ENCODE results near the gene SLC36A3.
"Not testable (repeated sequence)": the region's sequence is repeated elsewhere in the genome, so short reads cannot be mapped to it uniquely, and the experiment has no call there.

SLC36A3 gene

DNA sequence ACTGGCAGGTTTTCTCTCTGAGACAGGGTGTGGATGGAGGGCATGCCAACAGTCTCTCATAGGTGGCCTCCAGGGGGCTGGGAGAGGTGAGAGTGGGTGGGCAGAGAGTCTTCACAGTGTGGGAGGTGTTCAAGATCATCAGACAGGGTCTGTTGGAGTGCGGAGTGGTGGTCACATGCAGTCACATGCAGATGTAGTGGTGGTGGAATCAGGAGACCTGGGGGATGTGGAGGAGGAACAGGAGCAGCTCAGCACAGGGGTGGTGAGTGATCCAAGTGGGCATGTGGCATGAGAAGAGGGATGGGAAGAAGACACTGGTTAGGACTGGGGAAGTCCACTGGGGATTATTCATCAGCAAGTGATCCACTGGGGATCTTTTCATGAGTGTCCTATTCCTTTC is 44.8 kb downstream of the SLC36A3 start:
- ATAC-seq: peak; percentile 21
- DNase-seq: no peak

GRCh38 chr5:151258201-151258611 is 45.4 kb downstream of the SLC36A3 start:
- ATAC-seq: no peak
- DNase-seq: no peak

DNA sequence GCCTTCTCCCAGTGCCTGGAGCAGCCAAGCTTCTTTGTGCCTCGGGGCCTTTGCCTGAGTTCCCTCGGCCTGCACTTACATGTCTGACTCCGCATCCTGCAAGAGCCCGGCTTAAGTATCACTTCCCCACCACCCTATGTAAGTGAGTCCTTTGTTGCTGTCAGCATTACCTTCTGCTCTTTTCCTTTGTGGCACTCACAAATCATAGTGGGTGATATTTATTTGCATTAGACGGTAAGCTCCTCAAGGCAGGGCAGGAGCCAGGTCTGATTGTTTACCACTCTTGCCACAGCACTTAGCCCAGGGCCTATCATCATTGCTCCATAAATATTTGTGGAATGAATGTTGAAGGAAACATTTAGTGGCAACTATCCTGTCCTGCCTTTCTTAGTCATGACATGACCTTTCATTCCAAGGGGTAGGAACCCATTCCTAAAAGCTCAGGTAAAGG is 45.8 kb downstream of the SLC36A3 start:
- DNase-seq: no peak
- no peak for ATAC-seq

DNA sequence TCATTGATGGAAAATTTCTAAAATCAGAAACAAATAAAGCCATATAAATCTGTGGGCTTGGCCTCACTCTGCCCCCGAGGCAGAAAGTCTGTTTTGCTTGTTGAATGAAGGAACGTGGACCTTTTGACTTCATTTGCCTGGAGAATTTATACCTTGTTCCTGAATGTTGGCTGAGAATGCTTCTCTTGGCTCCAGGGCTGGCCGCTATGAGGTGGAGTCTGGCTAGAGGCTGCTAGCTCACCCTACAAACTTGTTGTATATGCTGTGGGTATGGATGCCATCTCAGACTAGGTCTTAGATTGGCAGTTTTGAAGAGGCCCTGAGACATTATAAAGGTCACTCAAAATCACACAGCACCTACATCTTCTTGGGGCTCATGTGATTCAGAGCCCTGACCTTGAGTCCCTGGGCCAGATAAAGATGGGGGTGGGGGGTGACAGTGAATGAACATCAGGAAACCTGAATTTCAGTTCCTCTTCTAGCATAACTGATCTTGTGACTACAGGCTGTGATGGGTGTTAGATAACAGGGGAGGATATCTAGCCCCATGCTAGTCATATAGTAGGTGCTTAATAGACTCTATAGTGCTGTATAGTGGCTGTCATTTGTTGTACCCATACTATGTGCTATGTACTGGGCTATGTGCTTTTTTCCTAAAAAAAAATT is 47.8 kb downstream of the SLC36A3 start:
- DNase-seq: no peak
- ATAC-seq: no peak

GRCh38 chr5:151254990-151255389 is 48.6 kb downstream of the SLC36A3 start:
- not testable (repeated sequence) for DNase-seq, ATAC-seq

DNA sequence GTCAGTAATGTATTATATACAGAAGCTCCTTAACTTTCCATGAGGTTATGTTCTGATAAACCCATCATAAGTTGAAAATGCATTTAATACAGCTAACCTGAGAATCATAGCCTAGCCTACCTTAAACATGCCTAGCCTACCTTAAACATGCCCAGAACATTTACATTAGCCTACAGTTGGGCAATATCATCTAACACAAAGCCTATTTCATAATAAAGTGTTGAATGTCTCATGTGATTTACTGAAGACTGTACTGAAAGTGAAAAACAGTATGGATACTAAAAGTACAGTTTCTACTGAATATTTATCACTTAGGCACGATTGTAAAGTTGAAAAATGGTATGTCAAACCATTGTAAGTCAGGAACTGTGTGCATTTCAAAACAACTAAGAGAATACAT is 49.0 kb downstream of the SLC36A3 start:
- ATAC-seq (no peak), DNase-seq (no peak)

DNA sequence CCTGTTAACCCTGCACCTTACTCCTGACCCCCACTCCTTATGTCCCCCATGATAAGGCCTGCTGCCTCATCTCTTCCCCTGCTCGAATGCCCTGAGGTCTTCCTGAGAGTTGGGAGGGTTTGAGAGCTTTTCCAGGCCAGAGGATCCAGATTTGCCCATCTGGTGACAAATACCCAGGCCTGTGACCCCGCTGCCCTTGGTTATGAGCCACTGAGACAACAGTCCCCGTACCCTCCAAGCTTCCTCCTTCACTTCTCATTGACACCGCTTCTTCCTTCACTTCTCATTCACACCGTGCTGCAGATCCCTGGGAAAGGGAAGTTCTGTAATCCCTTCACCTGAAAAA is 50.0 kb downstream of the SLC36A3 start:
- no peak for ATAC-seq
- DNase-seq: no peak

DNA sequence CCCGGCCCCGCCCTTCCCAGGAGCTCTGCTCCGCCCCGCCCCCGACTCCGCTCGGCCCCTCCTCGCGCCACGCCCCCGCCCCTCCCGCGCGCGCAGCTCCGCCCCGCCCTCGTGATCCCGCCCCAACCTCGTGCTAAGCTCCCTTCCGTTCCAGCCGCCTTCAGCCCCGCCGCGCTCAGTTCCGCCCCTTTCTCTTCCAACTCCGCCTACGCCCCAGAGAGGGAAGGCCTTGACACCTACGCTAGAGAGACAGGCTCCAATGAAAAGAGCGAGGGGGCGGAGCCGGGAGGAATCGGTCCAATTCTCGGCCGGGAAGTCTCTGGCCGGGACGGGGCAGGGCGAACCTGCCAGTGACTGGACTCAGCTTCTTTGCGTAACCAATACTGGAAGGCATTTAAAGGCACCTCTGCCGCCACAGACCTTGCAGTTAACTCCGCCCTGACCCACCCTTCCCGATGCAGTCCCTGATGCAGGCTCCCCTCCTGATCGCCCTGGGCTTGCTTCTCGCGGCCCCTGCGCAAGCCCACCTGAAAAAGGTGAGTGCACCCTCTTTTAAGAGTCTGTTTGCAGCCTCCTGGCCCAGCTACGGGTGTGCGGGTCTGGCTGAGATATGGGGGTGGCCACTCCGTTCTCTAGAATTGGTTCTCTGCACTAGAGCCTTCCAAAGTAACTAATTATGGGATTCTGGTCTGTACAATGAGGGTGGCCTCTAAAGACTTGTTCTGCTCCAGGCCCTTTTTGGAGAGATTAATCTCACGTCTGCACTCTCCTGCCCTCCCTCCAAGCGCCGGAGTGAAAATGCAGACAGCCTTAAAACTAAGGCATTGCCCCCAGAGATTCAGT is 50.6 kb downstream of the SLC36A3 start, which contains the start of gene GM2A:
GM2A (plus strand) TSS at position 424 of the 843 bp plus-strand sequence; CDS start at position 456, 32 bp downstream.
- peak; percentile 91 for ATAC-seq
- DNase-seq: peak; percentile 98

DNA sequence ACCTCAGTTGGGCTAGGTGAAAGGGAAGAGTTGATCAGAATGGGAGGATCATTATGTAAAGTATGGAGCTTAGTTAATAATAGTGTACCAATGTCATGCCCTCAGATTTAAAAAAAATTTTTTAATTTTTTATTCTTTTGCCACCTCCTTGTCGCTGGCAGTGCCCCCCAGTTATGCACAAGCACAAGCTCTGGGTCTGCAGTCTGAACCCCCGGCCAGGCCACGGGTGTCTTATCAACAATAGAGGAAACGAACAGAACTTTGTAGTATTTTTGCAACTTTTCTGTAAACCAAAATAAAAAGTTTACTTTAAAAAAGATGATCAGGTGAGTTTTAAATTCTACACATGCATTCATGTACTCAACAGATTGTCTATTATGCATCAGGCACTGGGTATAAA is 51.9 kb downstream of the SLC36A3 start:
- ATAC-seq (no peak), DNase-seq (no peak)

DNA sequence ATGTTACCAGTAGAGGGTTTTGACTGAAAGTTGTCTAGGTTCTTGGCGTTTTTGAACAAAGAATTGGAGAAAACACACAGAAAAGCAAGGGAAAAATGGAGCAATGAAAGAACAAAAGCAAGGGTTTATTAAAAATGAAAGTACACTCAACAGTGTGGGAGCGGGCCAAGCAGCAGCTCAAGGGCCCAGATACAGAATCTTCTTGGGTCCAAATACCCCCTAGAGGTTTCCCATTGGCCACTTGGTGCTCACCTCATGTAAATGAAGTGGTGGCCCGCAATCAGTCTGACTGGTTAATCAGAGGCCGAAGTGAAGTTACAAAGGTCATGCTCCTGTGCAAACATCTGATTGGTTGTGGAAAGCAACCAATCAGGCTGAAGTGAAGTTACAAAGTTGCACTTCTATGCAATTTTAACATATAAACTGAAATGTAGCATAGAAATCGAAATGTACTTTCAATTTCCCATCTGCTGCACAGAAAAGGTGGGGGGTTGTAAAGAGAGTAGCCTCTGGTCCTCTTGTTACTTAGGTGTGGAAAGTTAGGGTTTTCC is 52.5 kb downstream of the SLC36A3 start:
- DNase-seq: peak; percentile 51
- ATAC-seq: no peak

DNA sequence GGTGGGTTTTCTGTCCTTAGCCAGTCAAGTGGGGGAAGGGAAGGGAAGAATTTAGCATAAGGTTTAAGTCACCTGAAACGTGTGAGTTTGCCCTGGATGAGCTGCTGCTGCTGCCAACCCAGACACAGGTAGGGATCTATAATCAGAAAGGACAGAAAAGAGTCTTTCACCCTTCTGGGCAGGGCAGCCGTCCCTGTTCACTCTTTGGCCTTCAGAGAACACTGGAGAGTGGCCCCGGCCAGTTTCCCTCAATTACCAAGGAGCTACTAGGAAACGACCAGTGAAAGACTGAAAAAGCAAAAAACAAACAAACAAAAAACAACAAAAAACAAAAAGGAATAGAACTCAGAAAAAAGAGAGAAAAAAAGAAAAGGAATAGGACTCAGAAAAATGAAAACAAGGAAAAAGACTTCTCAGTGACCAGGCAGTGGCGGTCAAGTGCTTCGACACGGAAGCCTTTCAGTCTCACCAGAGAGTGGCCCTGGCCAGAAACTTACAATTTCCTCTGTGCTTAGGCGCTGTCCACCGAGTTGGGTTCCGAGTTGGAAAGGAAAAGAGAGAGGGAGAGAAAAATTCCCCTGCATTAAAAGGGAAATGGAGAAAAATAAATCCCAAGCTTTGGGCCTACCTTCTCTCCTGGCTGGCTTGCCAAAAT is 53.1 kb downstream of the SLC36A3 start:
- DNase-seq: no peak
- no peak for ATAC-seq

DNA sequence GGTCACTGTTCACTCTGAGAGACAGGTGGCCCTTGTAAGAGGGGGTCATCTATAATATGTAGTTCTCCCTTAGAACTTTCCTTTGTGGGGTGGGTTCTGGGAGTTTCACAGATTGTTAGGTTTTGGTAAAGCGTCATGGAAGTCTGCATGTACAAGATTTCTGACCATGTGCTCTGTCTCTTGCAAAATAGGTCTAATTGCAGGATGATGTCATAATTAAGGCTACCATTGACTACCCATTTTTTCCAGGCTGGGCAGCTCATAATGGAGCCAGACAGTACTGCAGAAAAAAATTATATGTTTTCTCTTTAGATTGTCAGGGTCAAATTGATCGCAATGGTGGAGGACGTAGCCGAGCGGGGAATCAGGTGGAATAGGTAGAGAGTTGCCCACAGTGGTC is 54.3 kb downstream of the SLC36A3 start:
- ATAC-seq (no peak), DNase-seq (no peak)

- DNase-seq (no peak), ATAC-seq (no peak)
These were observed 54.9 kb downstream of the SLC36A3 start for GRCh38 chr5:151248651-151249050.

GRCh38 chr5:151245680-151246219 is 57.8 kb downstream of the SLC36A3 start:
- ATAC-seq: no peak
- DNase-seq: no peak

DNA sequence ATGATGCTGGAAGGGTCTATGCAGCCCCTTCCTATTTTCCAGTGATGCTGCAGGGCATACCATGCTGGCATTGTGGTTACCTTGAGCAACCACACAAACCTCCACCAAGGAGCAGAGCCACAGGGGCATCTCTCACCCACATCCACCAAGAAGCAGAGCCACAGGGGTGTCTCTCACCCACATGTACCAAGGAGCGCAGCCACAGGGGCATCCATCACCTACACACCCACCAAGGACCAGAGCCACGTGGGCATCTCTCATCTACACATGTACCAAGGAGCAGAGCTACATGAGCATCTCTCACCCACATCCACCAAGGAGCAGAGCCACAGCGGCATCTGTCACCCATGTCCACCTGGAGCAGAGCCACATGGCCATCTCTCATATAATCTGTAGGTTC is 59.4 kb downstream of the SLC36A3 start:
- ATAC-seq: no peak
- no peak for DNase-seq

DNA sequence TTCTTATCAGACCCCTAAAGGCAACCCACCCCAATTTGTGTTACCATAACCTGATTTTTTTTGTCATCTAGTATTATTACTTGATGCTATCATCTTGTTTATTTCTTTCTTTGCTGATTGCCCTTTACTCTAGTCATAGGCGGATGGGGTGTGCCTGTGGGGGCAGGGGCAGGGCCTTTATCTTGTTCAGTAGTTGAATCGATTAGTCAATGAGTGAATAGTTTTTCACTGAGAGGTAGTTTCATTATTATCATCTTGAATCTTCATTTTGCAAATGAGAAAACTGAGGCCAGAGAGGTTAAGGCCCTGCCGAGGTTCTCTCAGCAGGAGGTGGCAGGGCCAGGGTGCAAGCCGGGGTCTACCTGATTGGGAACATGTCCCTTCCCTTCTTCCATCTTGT is 60.0 kb downstream of the SLC36A3 start:
- peak; percentile 45 for ATAC-seq
- no peak for DNase-seq

- ATAC-seq: no peak
- no peak for DNase-seq
These were observed 60.4 kb downstream of the SLC36A3 start for GRCh38 chr5:151243127-151243526.

GRCh38 chr5:151240924-151241635 is 62.5 kb downstream of the SLC36A3 start:
- DNase-seq (no peak), ATAC-seq (no peak)

DNA sequence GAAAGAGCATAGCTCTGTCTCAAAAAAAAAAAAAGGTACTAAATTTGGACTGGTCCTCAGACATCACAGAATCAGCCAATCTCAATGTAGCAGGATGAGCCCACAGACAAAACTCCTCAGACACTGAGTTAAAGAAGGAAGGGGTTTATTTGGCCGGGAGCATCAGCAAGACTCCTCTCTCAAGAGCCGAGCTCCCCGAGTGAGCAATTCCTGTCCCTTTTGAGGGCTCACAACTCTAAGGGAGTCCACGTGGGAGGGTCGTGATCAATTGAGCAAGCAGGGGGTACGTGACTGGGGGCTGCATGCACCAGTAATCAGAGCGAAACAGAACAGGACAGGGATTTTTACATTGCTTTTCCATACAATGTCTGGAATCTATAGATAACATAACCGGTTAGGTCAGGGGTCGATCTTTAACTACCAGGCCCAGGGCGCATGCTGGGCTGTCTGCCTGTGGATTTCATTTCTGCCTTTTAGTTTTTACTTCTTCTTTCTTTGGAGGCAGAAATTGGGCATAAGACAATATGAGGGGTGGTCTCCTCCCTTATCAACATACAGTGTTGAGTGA is 63.2 kb downstream of the SLC36A3 start:
- DNase-seq, ATAC-seq: not testable (repeated sequence)

DNA sequence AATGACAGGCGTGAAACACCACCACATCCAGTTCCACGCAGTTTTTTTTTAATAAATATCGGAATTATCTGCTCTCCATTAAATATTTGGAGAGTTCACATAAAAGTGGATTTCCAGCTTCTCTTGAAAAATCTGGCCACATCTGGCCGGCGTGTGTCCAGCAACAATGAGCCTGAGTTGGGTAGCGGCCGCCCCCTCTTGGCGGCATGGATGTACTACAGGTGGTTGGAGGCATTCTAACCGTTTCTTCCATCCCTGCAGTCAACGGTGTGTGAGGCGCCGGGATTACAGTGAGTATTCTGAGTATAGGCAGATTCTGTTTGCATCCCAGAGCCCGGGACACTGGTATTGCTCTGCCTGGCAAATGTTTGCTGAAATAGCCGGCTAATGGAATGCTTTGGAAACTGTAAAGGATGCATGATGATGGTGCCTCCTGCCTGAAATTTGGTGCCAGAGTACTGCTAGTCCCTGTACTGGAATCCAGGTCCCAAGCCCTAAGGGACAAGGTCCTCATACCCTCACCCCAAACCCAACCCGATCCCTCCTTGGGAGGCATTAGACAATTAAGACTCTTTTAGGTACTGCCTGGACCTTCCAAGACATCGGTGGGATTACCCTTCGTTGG is 64.2 kb downstream of the SLC36A3 start:
- no peak for ATAC-seq
- DNase-seq: no peak

GRCh38 chr5:151238303-151238741 is 65.2 kb downstream of the SLC36A3 start:
- ATAC-seq (no peak), DNase-seq (no peak)
